Lower leg skin (tissue), 4 donors: ENCODE data around the gene NASP. TPM values are rescaled to one million over a fixed set of nuclear protein-coding genes. Genes with fewer than 3 reads are reported as not detected.

Source experiments
- DNase-seq, 2 donors: peaks; one replicate each; pipeline ENCODE4 v3.0.0-alpha.2; 2019; ENCODE audit warnings: low spot score in 2 of 2
- H3K4me3 ChIP-seq: fragments of 200-600 bp; sonication (generic); 2 replicates; pipeline ENCODE4 v1.5.1; 2017; ENCODE audit warnings: mild to moderate bottlenecking, low read depth; ENCODE audit not compliant: poor library complexity, severe bottlenecking
- CTCF ChIP-seq, 3 donors: fragments of 450-650 bp; IDR thresholded peaks; one replicate each; pipeline ENCODE4 v1.5.1; 2016; ENCODE audit warnings: antibody characterized with exemption in 3 of 3, mild to moderate bottlenecking in 3 of 3, moderate library complexity in 2 of 3
- POLR2A ChIP-seq, 2 donors: fragments of 450-650 bp; IDR thresholded peaks; one replicate each; pipeline ENCODE4 v1.6.1; 2016 to 2017; ENCODE audit warnings: antibody characterized with exemption in 2 of 2, mild to moderate bottlenecking in 1 of 2, moderate library complexity in 1 of 2
- WGBS, 2 donors: methylation state at CpG; one replicate each; pipeline ENCODE4 v1.1.5; 2018; 5-methylcytosine and 5-hydroxymethylcytosine counted together
- intact Hi-C: fragments of 100-400 bp; cut with DNase I; formaldehyde crosslinking; loops from one replicate; pipeline ENCODE4 v1.15.0; 2023; ENCODE audit warnings: low total_unique reads
- total RNA-seq, 4 donors: library from RNA; depleted of rRNA; stranded (reverse); fragments of >200 nt; gene quantifications; one replicate each; pipeline ENCODE4 v1.1.0, GENCODE V29; 2016

The NASP gene
- total RNA-seq, result 10 to 100 TPM; 35.4 to 64.4 (median 52.3) TPM

DNA sequence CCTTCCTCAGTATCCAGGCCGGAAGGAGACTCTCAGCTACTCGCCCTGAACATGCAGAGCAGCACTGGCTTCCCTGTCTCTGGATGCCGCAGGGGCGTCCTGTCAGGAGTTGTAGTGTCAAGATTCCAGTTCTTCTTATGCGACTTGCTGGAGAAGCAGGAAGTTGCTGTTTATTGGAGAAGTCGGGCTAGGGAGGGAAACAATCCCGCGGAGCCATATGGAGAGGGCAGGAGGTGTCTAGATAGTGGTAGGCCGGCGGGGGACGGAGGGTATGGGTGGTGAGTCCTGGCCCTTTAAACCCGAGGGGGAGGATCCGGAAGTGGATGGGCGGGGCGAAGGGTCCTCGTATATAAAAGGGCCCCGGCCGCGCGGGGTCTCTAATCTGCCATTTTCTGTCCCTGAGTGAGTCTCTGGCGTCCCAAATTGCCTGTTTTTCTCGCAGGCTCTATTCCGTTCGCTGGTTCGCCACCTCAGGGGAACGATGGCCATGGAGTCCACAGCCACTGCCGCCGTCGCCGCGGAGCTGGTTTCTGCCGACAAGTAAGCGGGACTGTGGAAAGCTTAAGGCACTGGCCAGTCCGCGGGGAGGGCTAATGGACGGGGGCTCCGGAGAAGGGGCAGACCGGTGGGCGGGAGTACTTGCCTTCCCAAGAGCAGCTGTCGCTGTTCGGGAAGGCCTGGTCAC lies at the start of gene NASP:
Gene NASP, plus strand, starts transcription at position 376 of the 685 bp plus-strand sequence. Its CDS starts 106 bp downstream, at position 482.
- H3K4me3 ChIP-seq, result peak within 1 kb of the TSS; percentile 97
- 0% methylated on average over 35 to 40 of the region's 41 CpGs for WGBS, 2 donors
- DNase-seq, result peak; percentile 88 to 98
- intact Hi-C loops, result no loop called here
- TF ChIP-seq CTCF (IDR thresholded peaks at IDR 0.05) (no peak), POLR2A (IDR thresholded peaks at IDR 0.05) (no peak)

DNA sequence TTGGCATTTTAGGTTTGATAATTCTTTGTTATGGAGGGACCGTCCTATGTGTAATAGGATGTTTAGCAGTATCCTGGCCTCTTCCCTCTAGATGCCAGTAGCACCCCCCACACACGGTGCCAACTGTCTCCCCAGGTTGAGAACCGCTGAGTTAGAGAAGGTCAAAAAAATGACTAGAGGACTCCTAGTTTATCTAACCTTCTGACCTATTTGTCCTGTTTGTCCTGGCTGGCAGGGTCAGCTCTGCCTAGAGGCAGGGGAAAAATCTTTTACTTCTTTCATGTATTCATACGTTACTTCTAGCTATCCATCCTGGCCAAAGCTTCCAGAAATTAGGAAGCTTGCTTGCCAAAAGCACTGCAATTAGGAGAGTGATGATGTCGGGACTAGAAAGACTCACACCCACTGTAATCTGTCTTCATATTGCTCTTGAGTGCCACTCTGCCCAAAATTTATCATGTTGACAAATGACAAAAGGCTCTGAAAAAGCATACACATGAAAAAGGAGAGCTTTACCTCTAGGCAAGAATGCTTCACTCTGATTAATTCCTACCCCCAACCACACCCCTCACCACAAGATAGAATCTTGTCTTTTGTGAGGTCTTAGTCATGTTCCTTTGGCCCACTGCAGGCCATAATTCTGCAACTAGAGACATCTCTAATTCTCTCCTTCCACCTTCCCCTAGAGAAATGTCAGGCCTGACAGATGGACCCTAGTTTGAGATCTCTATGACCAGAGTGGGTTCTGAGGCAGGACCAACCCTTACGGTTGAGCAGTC lies 47.7 kb upstream of the NASP start:
- intact Hi-C loops, result no loop called here
- no peak for DNase-seq
- WGBS, 2 donors, result 70 to 71% methylated on average over 6 of the region's 6 CpGs
- TF ChIP-seq POLR2A (IDR thresholded peaks at IDR 0.05) (no peak), CTCF (IDR thresholded peaks at IDR 0.05) (no peak)
- no peak overlapping the region for H3K4me3 ChIP-seq

DNA sequence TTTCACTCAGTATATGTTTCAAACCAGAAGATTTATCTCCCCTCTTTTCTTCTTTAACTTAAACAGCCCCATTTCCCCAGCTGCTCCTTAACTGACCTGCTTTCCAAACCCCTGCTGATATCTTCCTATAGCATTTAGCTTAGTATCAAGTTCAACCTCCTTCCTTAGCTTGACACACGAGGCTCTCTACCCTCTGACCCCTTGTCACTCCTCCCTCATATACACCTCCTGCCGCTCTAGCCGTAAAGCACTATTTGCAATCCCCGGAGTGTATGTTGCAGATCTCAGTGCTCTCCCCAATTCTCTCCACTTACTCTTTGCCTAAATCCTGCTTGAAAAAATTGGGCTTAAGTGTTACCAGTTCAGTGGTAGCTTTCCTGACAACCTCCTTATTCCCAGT lies 47.0 kb upstream of the NASP start:
- intact Hi-C loops, result no loop called here
- H3K4me3 ChIP-seq, result no peak overlapping the region
- no peak for DNase-seq
- WGBS, 2 donors, result 67 to 72% methylated on average over 4 of the region's 4 CpGs
- TF ChIP-seq POLR2A (IDR thresholded peaks at IDR 0.05), result no peak
- no peak for TF ChIP-seq CTCF (IDR thresholded peaks at IDR 0.05)

DNA sequence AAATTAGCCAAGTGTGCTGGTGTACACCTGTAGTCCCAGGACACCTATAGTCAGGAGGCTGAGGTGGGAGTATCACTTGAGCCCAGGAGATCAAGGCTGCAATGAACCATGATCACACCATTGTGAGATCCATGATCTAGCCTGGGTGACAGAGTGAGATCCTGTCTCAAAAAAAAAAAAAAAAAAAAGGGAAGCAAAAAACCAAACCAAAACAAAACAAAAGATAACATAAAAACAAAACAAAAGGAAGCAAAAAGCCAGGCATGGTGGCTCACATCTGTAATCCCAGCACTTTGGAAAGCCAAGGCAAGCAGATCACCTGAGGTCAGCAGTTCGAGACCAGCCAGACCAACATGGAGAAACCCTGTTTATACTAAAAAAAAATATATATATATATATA lies 42.6 kb upstream of the NASP start:
- WGBS, 2 donors, result 95 to 100% methylated on average over 1 of the region's 1 CpG
- TF ChIP-seq POLR2A (IDR thresholded peaks at IDR 0.05) (no peak), CTCF (IDR thresholded peaks at IDR 0.05) (no peak)
- DNase-seq, result no peak
- intact Hi-C loops, result no loop called here
- no peak overlapping the region for H3K4me3 ChIP-seq

DNA sequence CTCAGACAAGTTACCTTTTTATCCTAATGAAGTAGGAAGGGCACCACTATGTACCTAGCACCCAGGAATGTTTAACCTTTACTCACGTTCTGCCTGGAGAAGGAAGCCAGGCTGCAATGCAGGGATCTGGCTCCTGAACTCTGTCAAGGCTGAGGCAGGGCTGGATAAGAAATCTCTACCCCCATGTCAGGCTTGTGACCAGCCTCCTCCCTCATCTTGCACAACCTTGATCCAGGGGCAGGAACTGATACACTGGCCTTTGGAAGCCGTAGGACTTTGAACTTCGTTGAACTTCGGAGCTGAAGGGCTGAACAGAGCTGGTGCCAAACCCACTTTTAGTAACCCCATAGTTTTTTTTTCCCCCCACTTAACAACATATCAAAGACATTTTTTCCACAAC lies 41.2 kb upstream of the NASP start:
- 84% methylated on average over 3 to 4 of the region's 4 CpGs for WGBS, 2 donors
- DNase-seq, result no peak
- H3K4me3 ChIP-seq, result no peak overlapping the region
- TF ChIP-seq POLR2A (IDR thresholded peaks at IDR 0.05) (no peak), CTCF (IDR thresholded peaks at IDR 0.05) (no peak)
- intact Hi-C loops, result no loop called here
